ENCODE results near the gene HNRNPCL1.
"Not testable (repeated sequence)": the region's sequence is repeated elsewhere in the genome, so short reads cannot be mapped to it uniquely, and the experiment has no call there.

HNRNPCL1 gene

DNA sequence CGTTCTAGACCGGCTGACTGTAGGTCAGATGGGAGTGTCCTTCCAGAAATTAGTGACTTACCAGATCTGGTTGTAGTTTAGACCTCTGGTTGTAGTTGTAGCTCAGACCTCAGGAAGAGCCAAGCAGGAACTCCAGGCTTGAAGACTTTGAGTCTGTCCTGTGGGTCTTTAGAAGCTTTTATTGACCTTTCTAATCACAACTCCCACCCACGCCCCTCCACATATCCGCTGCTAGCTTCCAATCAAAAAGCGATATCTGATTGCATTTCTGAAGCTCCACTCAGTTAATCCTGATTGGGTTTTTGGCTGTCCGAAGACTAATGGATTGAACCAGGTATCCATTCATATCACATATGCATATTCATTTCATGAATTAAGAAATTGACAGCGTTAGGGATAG is at the start of gene HNRNPCL1:
TSS of gene HNRNPCL1 (minus strand) at position 101 of the 400 bp plus-strand sequence. CDS start 431 bp downstream, outside the sequence.
- DNase-seq (ENCODE audit: low spot score) = not testable (repeated sequence)

DNA sequence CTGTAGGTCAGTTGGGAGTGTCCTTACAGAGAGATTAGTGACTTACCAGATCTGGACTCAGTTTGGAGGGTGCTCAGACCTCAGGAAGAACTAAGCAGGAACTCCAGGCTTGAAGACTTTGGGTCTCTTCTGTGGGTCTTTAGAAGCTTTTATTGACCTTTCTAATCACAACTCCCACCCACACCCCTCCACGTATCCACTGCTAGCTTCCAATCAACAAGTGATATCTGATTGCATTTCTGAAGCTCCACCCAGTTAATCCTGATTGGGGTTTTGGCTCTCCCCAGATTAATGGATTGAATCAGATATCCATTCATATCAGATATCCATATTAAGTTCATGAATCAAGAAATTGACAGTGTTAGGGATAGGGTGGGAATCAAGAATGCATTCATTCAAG is 49.6 kb upstream of the HNRNPCL1 start, which contains the start of gene PRAMEF10:
TSS of gene PRAMEF10 (minus strand) at position 101 of the 400 bp plus-strand sequence. CDS start 2,423 bp downstream, outside the sequence.
- not testable (repeated sequence) for DNase-seq (ENCODE audit: low spot score)

DNA sequence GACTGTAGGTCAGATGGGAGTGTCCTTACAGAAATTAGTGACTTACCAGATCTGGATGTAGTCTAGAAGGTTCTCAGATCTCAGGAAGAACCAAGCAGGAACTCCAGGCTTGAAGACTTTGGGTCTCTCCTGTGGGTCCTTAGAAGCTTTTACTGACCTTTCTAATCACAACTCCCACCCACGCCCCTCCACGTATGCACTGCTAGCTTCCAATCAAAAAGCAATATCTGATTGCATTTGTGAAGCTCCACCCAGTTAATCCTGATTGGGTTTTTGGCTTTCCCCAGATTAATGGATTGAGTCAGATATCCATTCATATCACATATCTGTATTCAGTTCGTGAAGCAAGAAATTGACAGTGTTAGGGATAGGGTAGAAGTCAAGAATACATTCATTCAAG is 37.6 kb upstream of the HNRNPCL1 start, which contains the start of gene PRAMEF4:
TSS of gene PRAMEF4 (minus strand) at position 101 of the 400 bp plus-strand sequence. CDS start 2,807 bp downstream, outside the sequence.
- not testable (repeated sequence) for DNase-seq (ENCODE audit: low spot score)

DNA sequence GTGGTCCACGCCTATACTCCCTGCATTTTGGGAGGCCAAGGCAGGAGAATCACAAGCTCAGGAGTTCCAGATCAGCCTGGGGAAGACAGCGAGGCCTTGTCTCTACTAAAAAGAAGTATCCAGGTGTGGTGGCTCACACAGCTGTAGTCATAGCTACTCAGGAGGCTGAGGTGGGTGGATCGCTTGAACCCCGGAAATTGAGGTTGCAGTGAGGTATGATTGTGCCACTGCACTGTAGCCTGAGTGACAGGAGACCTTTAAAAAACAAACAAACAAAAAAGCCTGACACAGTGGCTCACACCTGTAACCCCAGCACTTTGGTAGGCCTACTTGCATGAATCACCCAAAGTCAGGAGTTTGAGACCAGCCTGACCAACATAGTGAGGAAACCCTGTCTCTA is 29.9 kb upstream of the HNRNPCL1 start:
- DNase-seq (ENCODE audit: low spot score) = not testable (repeated sequence)

DNA sequence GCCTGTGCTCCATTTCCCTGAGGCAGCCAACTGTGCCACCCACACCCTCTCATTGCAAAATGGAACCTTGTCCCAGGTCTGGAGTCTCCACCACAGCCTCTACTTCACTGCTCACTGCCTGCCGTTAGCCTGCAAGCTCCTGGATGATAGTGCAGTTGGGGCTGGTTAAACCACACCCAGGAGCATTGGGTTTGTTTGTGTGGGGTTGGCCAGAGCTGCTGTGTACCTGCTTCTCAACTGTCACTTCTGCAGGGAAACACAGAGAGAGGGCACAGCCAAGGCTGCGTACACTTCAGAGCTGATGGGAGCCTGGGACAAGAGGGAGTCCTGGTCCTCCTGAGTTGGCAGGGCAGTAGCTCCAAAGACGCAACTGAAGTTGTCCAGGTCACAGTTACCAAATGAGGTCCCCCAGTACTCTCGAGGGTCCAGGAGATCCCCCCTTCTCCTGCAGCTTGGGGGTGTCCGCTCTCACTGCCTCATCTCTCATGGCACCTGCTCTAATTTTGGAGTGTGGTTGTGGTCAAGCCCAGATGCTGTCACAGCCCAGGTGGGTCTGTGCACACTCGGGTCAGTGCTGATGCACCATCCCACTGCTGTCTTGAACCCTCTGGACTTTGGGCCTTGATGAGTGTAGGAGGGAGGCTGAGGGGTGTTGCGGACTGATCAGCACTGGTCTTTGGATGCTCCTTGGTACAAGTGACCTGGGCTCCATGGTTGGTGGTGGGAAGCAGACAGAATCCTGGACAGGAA is 14.8 kb upstream of the HNRNPCL1 start:
- DNase-seq (ENCODE audit: low spot score) = not testable (repeated sequence)

DNA sequence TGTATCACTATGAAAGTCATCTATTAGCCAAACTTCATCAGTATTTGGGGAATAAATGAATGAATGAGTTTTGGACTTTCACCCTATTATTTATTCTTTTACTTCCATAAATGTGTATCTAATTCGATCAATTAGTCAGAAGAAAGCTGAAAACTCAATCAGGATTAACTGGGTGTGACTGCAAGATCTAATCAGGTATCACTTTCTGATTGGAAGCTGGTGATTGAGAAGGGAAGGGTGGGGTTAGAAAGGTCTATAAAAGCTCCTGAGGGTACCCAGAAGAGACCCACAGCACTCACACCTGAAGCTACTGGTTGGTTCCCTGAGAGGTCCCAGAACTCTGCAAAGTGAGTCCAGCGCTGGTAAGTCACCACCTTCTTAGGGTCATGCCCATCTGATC is 8.3 kb upstream of the HNRNPCL1 start, which contains the start of gene PRAMEF2:
TSS of gene PRAMEF2 (plus strand) at position 301 of the 400 bp plus-strand sequence. CDS start 1,924 bp downstream, outside the sequence.
- DNase-seq (ENCODE audit: low spot score) = not testable (repeated sequence)

DNA sequence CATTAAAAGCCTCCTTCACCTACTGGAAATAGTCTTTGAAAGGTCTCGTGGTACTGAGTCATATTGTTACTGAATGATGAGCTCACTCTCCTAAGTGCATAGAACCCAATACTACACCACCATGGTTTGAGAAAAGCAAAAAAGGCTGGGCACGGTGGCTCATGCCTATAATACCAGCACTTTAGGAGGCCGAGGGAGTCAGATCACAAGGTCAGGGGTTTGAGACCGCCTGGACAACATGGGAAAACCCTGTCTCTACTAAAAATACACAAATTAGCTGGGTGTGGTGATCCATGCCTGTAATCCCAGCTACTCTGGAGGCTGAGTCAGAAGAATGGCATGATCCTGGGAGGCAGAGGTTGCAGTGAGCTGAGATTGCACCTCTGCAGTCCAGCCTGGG is 3.3 kb upstream of the HNRNPCL1 start:
- no peak for DNase-seq (ENCODE audit: low spot score)

DNA sequence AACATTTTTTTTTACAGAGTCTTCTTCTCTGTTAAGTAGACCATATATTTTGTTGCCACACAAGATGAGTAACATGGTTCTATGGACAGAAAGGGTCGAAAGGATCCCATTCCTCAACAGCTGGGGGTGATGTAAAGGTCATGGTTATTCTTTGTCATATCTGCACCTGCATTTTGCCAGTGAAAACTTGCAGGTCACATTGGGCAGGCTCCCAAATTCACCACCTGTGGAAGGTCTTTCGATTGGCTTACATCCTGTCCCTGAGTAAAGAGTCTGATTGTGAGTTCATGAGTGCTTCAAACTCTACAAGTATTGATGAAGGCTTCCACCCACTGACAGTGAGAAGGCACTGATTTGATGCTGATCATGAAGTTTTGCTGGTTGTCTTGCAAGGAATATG is 15.3 kb downstream of the HNRNPCL1 start:
- not testable (repeated sequence) for DNase-seq (ENCODE audit: low spot score)

DNA sequence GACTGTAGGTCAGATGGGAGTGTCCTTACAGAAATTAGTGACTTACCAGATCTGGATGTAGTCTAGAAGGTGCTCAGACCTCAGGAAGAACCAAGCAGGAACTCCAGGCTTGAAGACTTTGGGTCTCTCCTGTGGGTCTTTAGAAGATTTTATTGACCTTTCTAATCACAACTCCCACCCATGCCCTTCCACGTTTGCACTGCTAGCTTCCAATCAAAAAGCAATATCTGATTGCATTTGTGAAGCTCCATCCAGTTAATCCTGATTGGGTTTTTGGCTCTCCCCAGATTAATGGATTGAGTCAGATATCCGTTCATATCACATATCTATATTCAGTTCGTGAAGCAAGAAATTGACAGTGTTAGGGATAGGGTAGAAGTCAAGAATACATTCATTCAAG is 17.2 kb downstream of the HNRNPCL1 start, which contains the start of gene PRAMEF11:
TSS of gene PRAMEF11 (minus strand) at position 101 of the 400 bp plus-strand sequence. CDS start 2,621 bp downstream, outside the sequence.
- DNase-seq (ENCODE audit: low spot score) = not testable (repeated sequence)

DNA sequence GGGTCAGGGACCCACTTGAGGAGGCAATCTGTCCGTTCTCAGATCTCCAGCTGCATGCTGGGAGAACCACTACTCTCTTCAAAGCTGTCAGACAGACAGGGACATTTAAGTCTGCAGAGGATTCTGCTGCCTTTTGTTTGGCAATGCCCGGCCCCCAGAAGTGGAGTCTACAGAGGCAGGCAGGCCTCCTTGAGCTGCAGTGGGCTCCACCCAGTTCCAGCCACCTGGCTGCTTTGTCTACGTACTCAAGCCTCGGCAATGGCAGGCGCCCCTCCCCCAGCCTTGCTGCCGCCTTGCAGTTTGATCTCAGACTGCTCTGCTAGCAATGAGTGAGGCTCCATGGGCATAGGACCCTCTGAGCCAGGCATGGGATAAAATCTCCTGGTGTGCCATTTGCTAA is 29.5 kb downstream of the HNRNPCL1 start:
- DNase-seq (ENCODE audit: low spot score) = not testable (repeated sequence)

DNA sequence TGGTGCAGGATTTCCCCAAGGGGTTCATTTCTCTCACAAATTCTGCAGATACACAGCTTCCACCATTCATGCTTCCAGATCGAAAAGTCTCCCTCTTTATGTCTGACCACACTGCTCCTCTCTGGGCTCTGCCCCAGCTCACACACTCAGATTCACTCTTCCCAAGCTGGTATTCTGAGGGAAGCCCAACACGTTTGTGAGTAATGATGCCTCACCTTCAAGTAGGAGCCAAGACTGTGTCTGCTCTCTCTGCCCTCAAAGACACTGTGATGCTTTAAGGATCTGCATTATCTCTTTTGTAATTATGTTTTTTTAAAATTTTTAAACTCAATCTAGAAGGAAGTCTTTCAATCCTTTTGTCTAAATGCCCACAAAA is 37.1 kb downstream of the HNRNPCL1 start:
- DNase-seq (ENCODE audit: low spot score) = no peak

DNA sequence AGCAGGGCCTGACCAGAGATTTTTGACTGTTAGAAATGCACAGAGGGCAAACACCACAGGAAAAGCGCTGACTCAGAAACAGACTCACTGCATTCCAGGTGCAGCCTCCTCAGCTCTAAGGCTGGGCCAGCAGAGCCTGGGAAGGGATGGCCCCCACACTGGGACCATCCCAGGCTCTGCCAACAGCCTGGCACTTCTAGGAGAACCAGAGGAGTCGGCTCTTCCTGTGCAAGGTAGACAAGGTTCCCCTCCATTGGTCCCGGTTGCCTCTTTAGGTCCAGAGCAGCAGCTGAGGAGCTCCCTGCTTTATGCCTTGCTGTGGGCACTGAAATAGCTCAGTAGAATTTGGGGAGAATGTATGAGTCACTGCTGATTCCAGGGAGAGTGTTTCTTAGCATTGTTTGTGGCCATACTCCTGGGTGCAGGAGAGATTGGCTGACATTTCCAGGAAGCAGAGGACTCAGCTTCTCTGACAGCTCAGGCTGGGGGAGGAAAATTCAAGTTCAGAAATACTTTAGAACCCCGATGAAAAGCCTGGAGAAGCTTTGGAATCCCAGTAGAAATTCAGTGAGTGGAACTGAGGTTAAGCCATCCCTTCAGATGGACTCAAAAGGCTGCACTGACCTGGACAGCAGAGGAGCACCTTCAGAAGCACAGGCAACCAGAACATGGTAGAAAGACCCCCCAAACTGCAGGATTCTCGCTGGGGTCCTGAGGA is 37.7 kb downstream of the HNRNPCL1 start:
- no peak for DNase-seq (ENCODE audit: low spot score)

DNA sequence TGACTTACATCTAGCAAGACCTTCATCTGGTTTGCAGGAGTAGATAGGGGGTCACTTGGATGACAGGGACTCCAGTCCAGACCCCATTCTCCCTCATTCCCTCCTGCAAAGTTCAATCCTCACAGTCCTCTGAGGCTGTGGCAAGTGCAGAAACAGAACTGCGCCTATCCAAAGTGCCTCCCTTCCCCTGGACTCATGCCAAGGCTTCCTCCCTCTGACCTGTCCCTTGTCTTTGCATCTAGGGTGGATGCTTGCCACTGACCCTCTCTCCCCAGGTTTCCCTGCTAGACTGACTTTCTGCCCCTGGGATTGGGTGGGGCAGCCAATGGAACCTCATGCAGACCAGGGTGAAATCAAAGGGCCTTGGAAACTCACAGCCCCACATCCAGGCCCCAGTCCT is 38.6 kb downstream of the HNRNPCL1 start:
- no peak for DNase-seq (ENCODE audit: low spot score)

DNA sequence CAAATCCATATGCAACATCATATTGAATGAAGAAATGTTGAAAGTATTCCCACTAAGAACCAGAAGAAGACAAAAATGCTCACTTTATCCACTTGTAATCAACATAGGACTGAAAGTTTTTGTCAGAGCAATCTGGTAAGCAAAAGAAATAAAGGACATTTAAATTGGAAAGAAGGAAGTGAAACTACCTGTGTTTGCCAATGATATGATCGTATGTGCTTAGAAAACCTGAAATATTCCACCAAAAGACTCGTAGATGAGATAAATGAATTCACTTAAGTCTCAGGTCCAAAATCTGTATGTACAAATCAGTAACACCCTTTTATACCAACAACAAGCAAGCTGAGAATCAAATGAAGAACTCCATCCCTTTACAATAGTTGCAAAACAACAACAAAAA is 48.8 kb downstream of the HNRNPCL1 start:
- DNase-seq (ENCODE audit: low spot score) = no peak

DNA sequence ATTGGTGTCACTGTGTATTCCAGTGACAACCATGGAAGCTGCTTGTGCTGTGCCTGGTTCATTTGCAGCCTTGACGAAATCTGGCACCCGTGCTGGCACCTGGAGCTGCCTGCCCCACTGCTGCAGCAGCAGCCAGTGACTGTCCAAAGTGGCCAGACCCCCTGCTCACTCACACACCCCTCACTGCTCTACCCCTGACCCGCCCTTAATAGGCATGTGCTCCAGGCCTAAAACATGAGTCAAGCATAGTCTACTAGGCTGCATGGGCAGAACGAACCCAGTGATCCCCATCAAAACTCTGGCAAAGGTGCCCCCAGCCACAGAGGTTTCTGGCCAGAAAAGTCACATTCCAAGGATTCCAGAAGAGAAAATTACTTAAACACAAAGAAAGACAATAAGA is 49.6 kb downstream of the HNRNPCL1 start:
- DNase-seq (ENCODE audit: low spot score) = no peak

All from pons (tissue), 1 donor.